Vagina (tissue), 2 donors: ENCODE measurements around the gene TMEM11. TPM values are rescaled to one million over a fixed set of nuclear protein-coding genes. Genes with fewer than 3 reads are reported as not detected.

ENCODE experiments used
- DNase-seq, 2 donors: peaks; one replicate each; pipeline ENCODE4 v3.0.0-alpha.2; 2017; ENCODE audit errors: extremely low spot score in 2 of 2
- H3K27ac ChIP-seq: fragments of 200-600 bp; sonication (generic); one replicate; pipeline ENCODE4 v1.5.1; 2019
- H3K27me3 ChIP-seq: fragments of 200-600 bp; sonication (generic); one replicate; pipeline ENCODE4 v1.5.1; 2019
- H3K36me3 ChIP-seq, 2 donors: fragments of 200-600 bp; sonication (generic); one replicate each; pipeline ENCODE4 v1.5.1; 2017 to 2019
- H3K4me1 ChIP-seq: fragments of 200-600 bp; sonication (generic); one replicate; pipeline ENCODE4 v1.5.1; 2019
- H3K4me3 ChIP-seq, 2 donors: fragments of 200-600 bp; sonication (generic); 1 replicate in 1 of 2; 2 replicates in 1 of 2; pipeline ENCODE4 v1.5.1; 2016 to 2019
- H3K9me3 ChIP-seq: fragments of 200-600 bp; sonication (generic); one replicate; pipeline ENCODE4 v1.5.1; 2019
- CTCF ChIP-seq, 3 experiments: fragments of 450-650 bp in 2 of 3; fragments of 200-600 bp in 1 of 3; sonication (generic) in 1 of 3; IDR thresholded peaks; one replicate each; pipeline ENCODE4 v1.5.1; 2017 to 2019; ENCODE audit warnings: antibody characterized with exemption in 3 of 3, mild to moderate bottlenecking in 2 of 3, moderate library complexity in 2 of 3
- POLR2A ChIP-seq, 2 donors: fragments of 450-650 bp; IDR thresholded peaks; one replicate each; pipeline ENCODE4 v1.6.1; 2017; ENCODE audit warnings: antibody characterized with exemption in 2 of 2, mild to moderate bottlenecking in 2 of 2, moderate library complexity in 2 of 2
- POLR2AphosphoS5 ChIP-seq, 2 donors: sonication (generic); formaldehyde crosslinking; IDR thresholded peaks; one replicate each; pipeline ENCODE4 v1.9.0; 2017; ENCODE audit warnings: antibody characterized with exemption in 2 of 2, mild to moderate bottlenecking in 2 of 2, low read depth in 1 of 2; ENCODE audit not compliant: insufficient read depth in 1 of 2
- intact Hi-C: fragments of 100-400 bp; cut with DNase I; formaldehyde crosslinking; loops from one replicate; pipeline ENCODE4 v1.15.1; 2023
- total RNA-seq: library from RNA; depleted of rRNA; stranded (reverse); fragments of >200 nt; gene quantifications from one replicate; pipeline ENCODE4 v1.2.3, GENCODE V29; 2016

The TMEM11 gene
- total RNA-seq, 1 donor from 2014 or later = 30.2 TPM

- Histone ChIP-seq H3K4me1 (peaks cover 32% of the 10 kb centered on the region), H3K4me3 (no peak overlapping the region), H3K27ac (no peak overlapping the region), H3K27me3 (no peaks in the 10 kb centered on the region), H3K36me3 (no peaks in the 10 kb centered on the region), H3K9me3 (no peaks in the 10 kb centered on the region)
- TF ChIP-seq POLR2A (IDR thresholded peaks at IDR 0.05) (no peak), CTCF (IDR thresholded peaks at IDR 0.05) (no peak), POLR2AphosphoS5 (IDR thresholded peaks at IDR 0.05; ENCODE audit: insufficient read depth in 1 of 2, low read depth in 1 of 2) (no peak)
- intact Hi-C loops = loop anchor here (10.0 kb wide), 1 partner anchor 255 kb away; no protein-coding TSS in a partner anchor
- DNase-seq = no peak
Measured at GRCh38 chr17:21249920-21250703, 36.2 kb upstream of the TMEM11 start.

GRCh38 chr17:21249086-21249795, 35.3 kb upstream of the TMEM11 start:
- Histone ChIP-seq H3K9me3 (no peaks in the 10 kb centered on the region), H3K27ac (no peak overlapping the region), H3K36me3 (no peaks in the 10 kb centered on the region), H3K4me3 (no peak overlapping the region), H3K27me3 (no peaks in the 10 kb centered on the region), H3K4me1 (peaks cover 32% of the 10 kb centered on the region)
- no peak for TF ChIP-seq POLR2A (IDR thresholded peaks at IDR 0.05)
- no peak for TF ChIP-seq POLR2AphosphoS5 (IDR thresholded peaks at IDR 0.05; ENCODE audit: insufficient read depth in 1 of 2, low read depth in 1 of 2)
- TF ChIP-seq CTCF (IDR thresholded peaks at IDR 0.05) = no peak
- no peak for DNase-seq
- intact Hi-C loops = no loop called here

DNA sequence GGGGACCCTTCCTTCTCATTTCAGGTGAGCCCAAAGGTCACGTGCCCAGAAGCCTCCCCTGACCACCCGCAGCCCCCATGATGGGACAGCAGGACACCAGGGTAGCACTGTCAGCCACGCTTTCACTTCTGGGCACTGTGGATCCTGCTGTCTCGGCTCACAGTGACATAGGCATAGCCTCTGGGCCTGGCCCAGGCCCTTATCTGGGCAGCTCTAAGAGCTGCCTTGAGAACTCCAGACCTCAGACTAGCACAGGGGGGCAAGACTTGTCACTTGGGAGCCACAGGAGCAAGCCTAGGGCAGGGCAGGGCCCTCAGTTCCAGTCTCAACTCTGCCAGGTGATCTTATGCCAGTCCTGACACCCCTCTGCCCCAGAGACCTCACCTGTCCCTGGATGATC, 34.5 kb upstream of the TMEM11 start:
- intact Hi-C loops = no loop called here
- peaks cover 26% of the 10 kb centered on the region for H3K4me1 ChIP-seq

DNA sequence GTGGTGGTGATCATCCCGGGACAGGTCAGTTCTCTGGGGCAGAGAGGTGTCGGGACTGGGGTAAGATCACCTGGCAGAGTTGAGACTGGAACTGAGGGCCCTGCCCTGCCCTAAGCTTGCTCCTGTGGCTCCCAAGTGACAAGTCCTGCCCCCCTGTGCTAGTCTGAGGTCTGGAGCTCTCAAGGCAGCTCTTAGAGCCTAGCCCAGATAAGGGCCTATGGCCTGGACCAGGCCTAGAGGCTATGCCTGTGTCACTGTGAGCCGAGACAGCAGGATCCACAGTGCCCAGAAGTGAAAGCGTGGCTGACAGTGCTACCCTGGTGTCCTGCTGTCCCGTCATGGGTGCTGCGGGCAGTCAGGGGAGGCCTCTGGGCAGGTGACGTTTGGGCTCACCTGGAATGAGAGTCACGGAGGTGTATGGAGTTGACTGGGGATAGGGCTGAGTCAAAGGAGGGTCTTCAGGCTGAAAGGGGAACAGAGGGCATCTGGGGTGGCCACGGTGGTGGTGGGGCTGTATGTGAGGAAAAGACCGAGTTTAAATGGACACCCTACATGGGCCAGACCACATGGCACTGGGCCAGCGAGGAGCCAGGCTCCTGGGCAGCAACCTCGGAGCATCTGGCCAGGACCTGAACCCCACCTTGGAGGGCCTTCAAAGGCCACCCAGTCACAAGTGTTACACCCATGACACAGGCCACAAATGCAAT, 33.7 kb upstream of the TMEM11 start:
- TF ChIP-seq CTCF (IDR thresholded peaks at IDR 0.05) (no peak), POLR2AphosphoS5 (IDR thresholded peaks at IDR 0.05; ENCODE audit: insufficient read depth in 1 of 2, low read depth in 1 of 2) (no peak), POLR2A (IDR thresholded peaks at IDR 0.05) (no peak)
- intact Hi-C loops = no loop called here
- H3K27ac ChIP-seq = no peak overlapping the region
- H3K4me3 ChIP-seq = no peak overlapping the region
- H3K27me3 ChIP-seq = no peaks in the 10 kb centered on the region
- DNase-seq = no peak
- peaks cover 26% of the 10 kb centered on the region for H3K4me1 ChIP-seq
- no peaks in the 10 kb centered on the region for H3K9me3 ChIP-seq
- H3K36me3 ChIP-seq = no peaks in the 10 kb centered on the region

More for the DNA sequence above, 34.5 kb upstream of the TMEM11 start:
- Histone ChIP-seq H3K36me3 (no peaks in the 10 kb centered on the region), H3K27me3 (no peaks in the 10 kb centered on the region), H3K4me3 (no peak overlapping the region), H3K27ac (no peak overlapping the region), H3K9me3 (no peaks in the 10 kb centered on the region)
- no peak for DNase-seq
- TF ChIP-seq POLR2AphosphoS5 (IDR thresholded peaks at IDR 0.05; ENCODE audit: insufficient read depth in 1 of 2, low read depth in 1 of 2) = no peak
- TF ChIP-seq CTCF (IDR thresholded peaks at IDR 0.05) = no peak
- no peak for TF ChIP-seq POLR2A (IDR thresholded peaks at IDR 0.05)
